Bronchial epithelial cell (primary cell): Measurements from ENCODE around the gene KCP. TPM values are rescaled to one million over a fixed set of nuclear protein-coding genes. Genes with fewer than 3 reads are reported as not detected.

Source experiments
- DNase-seq: peaks from one replicate; pipeline ENCODE4 v3.0.0-alpha.2; 2010; ENCODE audit warnings: low read depth
- FAIRE-seq: peaks from 2 replicates; lab custom pipeline; 2011; peaks lifted over from hg19 to GRCh38; lab: Jason Lieb, UNC
- H3K27me3 ChIP-seq: 2 replicates; pipeline ENCODE4 v1.5.1; 2011; ENCODE audit warnings: low read length; ENCODE audit not compliant: control insufficient read depth, insufficient read depth
- H3K36me3 ChIP-seq: 2 replicates; pipeline ENCODE4 v1.5.1; 2011; ENCODE audit warnings: low read length; ENCODE audit not compliant: control insufficient read depth, insufficient read depth
- H3K4me3 ChIP-seq: 2 replicates; pipeline ENCODE4 v1.5.1; 2011; ENCODE audit warnings: mild to moderate bottlenecking, low read depth, low read length, control low read depth
- CTCF ChIP-seq: IDR thresholded peaks from 2 replicates; pipeline ENCODE4 v1.5.1; 2011; ENCODE audit warnings: mild to moderate bottlenecking, moderate library complexity, low read length, control low read depth, inconsistent platforms; ENCODE audit not compliant: insufficient read depth, severe bottlenecking
- total RNA-seq: library from RNA; depleted of rRNA; stranded (reverse); fragments of >200 nt; gene quantifications from 2 replicates; pipeline ENCODE4 v1.2.1, GENCODE V29; 2014

The KCP gene
- total RNA-seq, 1 donor from 2014 or later: 0.53 TPM

- no peak for DNase-seq
- no peak for FAIRE-seq
- Histone ChIP-seq H3K36me3 (no peaks in the 10 kb centered on the region), H3K4me3 (no peak overlapping the region), H3K27me3 (peaks cover 4% of the 10 kb centered on the region)
- no peak for TF ChIP-seq CTCF
These were observed 14.4 kb upstream of the KCP start for GRCh38 chr7:128924707-128925588.

GRCh38 chr7:128923411-128923800 is 12.9 kb upstream of the KCP start:
- Histone ChIP-seq H3K36me3 (no peaks in the 10 kb centered on the region), H3K4me3 (no peak overlapping the region), H3K27me3 (peaks cover 4% of the 10 kb centered on the region)
- DNase-seq: no peak
- TF ChIP-seq CTCF: no peak
- FAIRE-seq: no peak

- TF ChIP-seq CTCF: no peak
- FAIRE-seq: no peak
- no peak for DNase-seq
- peaks cover 4% of the 10 kb centered on the region for H3K27me3 ChIP-seq
- no peak overlapping the region for H3K4me3 ChIP-seq
- H3K36me3 ChIP-seq: no peaks in the 10 kb centered on the region
These were observed 12.2 kb upstream of the KCP start for GRCh38 chr7:128922496-128923410.

- DNase-seq (no peak), FAIRE-seq (no peak)
These were observed 11.4 kb upstream of the KCP start for GRCh38 chr7:128921866-128922440.

More at GRCh38 chr7:128921866-128922440, 11.4 kb upstream of the KCP start:
- no peak overlapping the region for H3K4me3 ChIP-seq
- H3K27me3 ChIP-seq: peaks cover 4% of the 10 kb centered on the region
- no peak for TF ChIP-seq CTCF
- H3K36me3 ChIP-seq: no peaks in the 10 kb centered on the region
